Fibroblast of skin of left biceps (primary cell): Measurements from ENCODE around the gene ARHGEF12.
"Not testable (repeated sequence)": the region's sequence is repeated elsewhere in the genome, so short reads cannot be mapped to it uniquely, and the experiment has no call there.

Experiments used
- DNase-seq, 2 experiments: peaks; one replicate each; pipeline ENCODE4 v3.0.0-alpha.2; 2013; ENCODE audit warnings: low read depth in 2 of 2

The ARHGEF12 gene

DNA sequence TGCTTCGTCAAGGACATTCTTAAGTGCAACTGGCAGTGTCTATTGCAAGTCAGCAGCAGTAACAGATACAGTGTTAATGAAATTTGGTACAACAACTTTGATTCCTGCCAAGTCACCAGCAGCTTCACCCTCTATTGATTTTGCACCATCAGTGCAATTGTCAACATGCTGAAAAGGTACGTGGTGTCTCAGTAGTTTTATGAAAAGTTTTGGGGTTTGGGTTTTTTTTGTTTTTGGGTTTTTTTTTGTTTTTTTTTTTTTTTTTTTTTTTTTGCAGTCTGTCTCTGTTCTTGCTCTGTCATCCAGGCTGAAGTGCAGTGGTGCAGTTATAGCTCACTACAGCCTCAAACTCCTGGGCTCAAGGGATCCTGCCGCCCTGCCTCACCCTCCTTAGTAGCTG lies 156.3 kb downstream of the ARHGEF12 start:
- DNase-seq, result no peak

DNA sequence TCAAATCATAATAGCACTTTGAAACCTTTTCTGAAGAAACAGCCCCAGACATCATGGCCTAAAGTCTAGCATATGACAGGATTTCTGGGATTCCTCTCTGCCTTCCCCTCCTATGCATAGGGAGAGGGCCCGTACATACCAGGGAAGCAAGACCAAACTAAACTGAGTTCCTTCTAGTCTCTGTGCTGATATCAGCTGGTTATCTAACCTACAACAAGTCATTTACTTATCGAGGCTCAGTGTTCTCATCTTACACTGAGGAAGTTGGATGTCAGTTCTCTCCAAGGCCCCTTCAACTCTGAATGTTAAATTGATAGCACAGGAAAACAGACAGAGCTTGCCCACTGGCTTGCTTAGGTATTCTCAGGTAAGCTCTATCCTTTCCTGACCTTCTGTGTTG lies 158.4 kb downstream of the ARHGEF12 start:
- no peak for DNase-seq

DNA sequence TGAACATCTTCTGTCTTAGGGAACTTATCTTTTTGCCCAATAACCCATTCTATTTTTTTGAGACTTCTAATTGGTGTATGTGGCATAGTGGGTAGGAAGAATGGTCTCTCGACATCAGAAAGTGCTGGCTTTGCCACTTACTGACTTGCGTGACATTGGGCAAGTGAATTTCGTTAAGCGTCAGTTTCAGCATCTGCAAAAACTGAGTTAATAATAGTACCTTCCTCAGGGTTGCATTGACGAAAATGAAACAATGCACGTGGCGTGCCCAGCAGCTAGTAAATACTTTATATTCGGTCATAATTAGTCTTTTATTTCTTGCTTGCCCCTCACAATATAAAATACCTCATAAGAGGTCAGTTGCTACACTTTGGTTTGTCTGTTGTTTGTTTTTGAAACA lies 162.9 kb downstream of the ARHGEF12 start:
- no peak for DNase-seq

DNA sequence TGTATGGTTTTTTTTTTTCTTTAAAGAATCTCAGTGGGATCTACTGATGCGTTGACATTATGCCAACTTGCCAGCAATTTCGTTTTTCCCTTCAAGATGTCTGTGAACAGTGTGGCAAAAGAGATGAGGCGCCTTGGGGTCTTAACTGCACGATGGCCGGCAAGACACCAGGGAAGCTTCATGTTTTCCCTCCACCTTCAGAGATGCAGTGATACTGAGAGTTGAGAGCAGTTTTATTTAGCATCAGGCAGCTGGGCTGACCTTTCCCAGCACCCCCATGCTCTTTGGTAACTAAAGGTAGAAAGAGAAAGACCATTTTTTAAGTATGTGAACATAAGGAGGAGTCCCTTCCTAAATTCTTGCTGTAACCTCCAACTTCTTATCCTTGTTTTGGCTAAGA lies 163.6 kb downstream of the ARHGEF12 start:
- DNase-seq, result no peak

DNA sequence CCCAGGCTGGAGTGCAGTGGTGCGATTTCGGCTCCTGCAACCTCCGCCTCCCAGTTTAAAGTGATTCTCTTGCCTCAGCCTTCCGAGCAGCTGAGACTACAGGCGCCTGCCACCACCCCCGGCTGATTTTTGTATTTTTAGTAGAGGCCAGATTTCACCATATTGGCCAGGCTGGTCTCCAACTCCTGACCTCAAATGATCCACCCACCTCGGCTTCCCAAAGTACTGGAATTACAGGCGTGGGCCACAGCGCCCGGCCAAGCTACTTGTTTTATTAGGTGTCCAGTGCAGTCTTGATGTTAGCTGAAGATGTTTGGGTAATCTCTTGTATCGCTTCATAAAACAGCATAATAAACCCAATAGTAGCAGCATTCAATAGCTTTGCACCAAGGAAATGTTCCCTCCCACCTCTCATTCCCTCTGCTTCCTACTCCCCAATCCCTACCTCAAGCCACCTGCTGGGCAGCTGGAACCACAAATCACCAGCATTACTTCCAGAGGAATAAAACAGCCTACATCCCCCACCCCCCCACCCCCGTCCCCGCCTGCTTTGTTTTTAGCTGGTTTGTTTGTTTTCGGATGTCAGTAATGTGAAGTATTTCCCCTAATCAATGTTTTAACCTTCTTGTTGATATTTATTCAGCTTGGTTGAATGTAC lies 164.3 kb downstream of the ARHGEF12 start:
- DNase-seq, result no peak

DNA sequence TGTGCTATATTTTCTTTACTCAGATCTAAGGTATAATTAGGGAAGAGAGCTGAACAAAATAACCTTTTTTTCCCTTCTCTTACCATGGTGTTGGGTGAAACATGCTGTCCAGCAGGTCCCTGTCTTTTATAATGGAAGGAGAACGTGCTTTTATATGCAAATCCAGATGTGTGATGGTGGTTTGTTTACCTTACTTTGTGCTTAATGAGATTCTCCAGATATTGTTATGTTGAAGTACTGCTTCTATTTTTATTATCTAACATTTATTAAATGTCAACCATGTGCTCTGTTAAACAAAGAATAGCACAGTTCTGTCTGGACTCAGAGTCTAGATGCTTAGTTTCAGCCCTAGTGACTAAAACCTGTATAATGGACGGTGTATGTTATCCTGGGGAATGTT lies 165.2 kb downstream of the ARHGEF12 start:
- no peak for DNase-seq

DNA sequence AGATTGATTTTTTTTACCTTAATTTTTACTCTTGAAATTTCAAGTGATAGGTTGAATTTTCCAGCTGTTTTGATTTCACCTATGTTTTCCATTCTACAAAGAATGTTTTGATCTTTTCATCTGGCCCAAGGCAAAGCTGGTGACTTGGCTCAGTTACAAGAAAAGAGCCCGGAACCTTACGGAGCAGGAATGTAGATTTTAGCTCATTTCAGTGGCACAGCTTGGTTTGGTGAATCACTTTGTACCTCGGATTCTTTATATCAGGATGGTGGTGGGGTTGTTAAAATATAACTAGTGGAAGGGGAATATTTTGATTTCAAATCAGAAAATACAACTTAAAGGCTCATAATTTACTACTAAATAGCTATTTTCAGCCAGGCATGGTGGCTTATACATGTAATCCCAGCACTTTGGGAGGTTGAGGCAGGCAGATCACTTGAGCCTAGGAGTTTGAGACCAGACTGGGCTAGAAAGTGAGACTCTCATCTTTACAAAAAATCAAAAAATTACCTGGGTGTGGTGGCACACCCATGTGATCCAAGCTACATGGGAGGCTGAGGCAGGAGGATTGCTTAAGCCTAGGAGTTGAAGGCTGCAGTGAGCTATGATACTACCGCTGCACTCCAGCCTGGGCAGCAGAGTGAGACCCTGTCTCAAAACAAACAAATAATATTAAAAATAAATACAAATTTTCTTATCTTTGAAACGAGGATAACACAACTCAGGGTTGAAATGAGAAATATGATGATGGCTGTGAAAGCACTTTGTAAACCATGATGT lies 166.0 kb downstream of the ARHGEF12 start:
- no peak for DNase-seq

DNA sequence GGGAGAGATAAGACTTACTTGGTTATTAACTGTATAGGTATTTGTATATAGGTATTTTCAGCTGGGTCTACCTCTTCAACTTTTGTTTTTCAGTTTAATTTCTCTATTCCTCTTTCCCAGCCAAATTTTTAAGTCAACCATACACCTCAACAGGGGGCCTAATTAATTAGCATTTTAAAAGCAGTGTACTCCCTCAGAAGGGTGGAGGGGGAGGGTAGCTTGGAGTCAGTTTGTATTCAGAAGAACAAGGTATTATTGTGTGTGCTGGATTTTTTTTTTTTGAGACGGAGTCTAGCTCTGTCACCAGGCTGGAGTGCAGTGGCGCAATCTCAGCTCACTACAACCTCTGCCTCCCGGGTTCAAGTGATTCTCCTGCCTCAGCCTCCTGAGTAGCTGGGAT lies 167.3 kb downstream of the ARHGEF12 start:
- not testable (repeated sequence) for DNase-seq

DNA sequence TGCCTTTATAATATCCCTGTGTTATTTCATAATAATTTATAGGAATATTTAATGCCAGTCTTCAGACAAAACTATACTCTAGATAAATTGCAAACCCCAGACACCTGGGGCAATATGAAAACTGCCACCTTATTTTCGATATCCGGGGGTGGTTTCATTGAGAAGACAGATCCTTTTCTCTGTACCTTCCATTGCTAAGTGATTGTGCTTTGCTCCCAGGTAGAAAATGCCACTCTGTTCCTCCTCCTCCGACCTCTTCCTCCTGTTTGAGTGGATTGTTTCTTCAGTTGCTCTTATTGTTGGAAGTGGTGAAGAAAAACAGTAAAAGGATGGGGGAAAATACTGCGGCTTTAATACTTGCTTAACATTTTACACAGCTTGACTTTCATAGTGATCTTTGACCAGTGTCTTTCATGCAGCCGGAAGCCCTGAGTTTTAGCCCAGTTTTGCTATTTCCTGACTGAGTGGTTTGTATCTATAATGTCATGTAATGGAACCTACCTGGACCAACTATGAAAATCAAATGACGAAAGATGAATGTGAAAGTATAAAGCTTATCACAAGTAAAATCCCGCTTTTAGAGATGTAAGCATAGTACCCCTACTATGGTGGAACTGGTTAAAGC lies 169.7 kb downstream of the ARHGEF12 start:
- DNase-seq, result no peak

DNA sequence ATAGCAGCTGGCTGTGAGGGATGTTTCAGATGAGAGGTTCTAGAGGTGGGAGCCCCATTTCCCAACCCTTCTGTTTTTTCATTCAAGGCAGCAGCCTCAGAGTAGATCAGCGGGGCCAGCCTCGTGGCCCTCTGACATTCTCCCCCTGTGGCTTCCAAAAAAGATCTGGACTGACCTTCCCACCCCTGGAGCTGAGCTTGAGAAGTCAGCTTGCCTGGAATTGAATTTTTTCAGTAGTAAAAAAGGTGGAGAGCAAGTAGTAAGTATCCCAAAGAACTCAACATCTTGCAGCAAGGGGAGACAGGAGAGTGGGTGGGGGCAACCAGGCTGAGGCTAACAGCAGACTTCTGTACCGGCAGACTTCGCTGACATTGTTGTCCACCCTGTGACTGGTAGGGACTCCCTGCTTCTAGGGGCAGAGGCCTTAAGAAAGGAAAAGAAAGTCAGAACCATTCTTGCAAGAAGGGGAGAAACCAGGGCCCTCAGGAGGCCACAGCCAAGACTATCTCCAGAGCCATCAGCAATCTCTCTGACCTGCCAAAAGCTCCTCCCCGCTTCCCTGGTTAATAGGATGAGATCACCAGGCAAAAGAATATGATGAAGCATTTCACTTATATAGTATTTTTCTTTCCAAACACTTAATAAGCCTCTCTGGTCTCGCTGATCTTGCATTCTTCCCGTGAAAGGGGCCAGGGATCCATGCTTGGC lies 173.3 kb downstream of the ARHGEF12 start:
- no peak for DNase-seq

DNA sequence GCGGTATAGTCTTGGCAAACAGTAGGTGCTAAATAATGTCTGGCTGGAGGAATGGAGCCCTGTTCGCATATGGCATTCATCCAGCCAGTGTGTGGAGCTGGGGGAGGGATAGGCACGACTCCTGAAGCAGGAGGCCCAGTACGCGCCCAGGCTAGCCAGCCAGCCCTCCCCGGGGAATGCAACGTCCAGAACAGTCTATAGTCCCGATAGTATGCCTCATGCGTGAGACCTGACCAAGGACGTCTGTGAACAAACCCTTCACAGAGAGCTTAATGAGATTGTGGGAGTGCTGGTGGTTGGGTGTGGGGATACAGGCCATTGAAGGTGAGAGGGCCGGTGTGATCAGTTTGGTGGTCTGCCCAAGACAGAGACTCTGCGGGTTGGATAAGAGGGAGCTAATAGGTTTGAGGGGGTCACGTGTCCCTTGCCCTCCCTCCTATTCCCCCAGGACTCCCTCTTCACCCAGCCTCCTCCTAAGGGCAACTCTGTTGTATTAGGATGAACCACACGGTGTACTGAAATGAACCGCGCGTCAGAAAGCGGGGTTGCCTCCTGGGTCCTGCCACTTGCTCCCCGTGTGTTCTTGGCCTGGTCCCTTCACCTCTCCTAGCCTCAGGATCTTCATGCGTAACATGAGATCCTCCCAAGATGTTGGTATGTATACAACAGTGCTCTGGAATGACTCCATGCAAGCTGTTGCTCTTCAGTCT lies 174.3 kb downstream of the ARHGEF12 start:
- no peak for DNase-seq

DNA sequence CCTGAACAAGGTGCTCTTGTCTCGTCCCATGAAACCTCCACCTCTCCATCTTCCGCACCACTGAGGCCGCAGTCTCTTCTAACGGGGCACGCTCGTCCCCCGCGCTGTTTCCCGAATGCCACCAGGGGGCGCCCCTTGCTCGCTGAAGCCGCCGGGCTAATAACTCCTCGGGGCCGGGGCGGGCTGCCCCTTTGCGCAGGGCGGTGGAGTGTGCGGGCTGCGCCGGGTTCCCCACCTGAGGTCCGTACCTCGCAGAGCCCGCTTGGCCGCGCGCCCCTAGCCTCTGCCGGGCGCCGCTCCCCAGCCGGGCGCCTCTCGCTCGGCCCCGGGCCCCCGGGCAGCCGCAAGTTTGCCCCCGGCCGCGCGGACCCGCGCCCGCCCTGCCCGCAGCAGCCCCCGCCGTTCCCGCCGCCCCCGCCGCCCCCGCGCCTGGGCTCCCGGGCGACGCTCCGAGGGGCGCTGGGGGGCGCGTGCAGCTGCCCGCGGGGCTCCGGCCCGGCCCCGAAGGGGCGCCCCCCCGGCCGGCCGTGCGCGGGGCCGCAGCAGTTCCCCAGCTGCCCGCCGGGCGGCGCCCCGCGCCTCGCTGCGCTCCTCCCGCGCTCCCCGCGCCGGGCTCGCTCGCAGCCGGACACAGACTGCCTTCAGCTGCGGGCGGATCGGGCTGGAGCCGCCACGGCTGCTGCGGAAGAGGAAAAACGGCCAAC lies 175.1 kb downstream of the ARHGEF12 start, which contains the start of gene GRIK4:
Gene GRIK4, plus strand, starts transcription at position 633 of the 704 bp plus-strand sequence. CDS start 148,571 bp downstream, outside the sequence.
- peak; percentile 22 to 32 for DNase-seq

DNA sequence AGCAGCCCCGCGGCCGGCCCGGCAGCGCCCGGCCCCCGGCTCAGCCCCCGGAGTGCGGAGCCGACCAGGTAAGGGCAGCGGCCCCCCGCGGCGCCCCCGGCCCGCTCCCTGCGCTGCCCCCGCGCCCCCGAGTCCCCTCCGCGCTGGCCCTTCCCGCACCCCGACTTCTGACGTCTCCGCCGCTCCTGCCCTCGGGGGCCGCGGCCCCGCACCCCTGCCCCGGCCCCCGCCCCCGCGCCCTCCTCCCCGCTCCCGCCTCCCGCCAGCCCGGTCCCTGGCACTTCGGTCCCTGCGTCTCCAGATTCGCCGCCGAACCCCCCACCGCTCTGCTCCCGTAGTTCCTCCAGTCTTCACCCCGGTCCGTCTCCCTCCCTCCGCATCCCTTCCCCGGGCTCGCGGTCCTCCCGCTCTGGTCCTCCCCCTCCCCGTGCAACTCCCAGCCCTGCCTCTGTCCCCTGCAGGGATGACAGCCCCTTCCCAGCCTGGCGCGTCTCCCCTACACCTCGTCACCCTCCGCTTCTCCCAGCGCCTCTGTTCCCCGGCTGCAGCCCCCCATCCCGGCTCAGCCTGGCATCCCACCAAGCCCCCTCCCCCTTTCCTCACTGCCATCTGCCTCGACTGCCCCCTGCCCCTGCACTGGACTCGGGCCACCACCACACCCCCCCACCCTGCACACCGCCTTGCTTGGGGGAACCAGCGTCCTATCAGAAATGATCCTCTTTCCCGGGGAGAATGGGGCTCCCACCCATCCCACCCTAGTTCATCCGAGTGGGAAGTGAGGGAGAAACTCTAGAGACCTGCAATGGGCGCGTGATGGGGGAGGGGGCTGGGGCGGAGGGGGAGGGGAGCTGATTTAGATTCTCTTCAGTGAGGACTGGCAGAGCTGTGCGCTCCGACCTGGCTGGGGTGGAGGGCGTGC lies 175.9 kb downstream of the ARHGEF12 start:
- no peak for DNase-seq

DNA sequence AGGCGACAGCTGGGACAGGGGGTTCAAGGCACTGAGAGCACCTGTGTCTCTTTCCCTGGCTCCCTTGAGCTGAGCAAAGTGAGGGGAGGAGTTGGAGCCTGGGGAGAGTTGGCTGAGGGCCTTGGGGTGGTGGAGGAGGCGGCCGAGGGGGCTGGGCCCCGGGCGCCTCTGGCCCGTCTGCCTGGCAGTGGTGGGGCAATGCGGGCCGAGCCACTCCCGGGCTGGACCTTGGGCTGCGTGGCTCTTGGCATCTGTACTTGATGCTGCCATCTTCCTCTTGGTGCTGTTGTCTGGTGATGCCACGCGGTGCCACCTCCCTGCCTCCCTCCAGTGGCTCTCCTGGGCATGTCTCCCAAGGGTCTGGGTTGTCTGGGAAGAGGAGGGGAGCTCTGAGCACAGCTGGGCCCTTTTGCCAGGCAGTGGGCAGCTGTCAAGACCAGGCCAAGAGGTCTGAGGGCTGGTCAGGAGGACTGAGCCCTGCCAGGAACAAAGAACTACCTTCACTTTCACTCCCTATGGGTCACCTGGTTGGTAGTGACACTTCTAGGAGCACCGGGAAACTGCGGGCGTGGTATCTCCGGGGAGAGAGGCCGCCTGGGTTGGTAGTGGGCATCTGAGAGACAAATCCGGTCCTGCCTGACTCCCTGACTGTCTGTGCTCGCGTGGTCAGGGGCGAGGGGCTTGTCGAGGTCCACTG lies 176.7 kb downstream of the ARHGEF12 start:
- no peak for DNase-seq

DNA sequence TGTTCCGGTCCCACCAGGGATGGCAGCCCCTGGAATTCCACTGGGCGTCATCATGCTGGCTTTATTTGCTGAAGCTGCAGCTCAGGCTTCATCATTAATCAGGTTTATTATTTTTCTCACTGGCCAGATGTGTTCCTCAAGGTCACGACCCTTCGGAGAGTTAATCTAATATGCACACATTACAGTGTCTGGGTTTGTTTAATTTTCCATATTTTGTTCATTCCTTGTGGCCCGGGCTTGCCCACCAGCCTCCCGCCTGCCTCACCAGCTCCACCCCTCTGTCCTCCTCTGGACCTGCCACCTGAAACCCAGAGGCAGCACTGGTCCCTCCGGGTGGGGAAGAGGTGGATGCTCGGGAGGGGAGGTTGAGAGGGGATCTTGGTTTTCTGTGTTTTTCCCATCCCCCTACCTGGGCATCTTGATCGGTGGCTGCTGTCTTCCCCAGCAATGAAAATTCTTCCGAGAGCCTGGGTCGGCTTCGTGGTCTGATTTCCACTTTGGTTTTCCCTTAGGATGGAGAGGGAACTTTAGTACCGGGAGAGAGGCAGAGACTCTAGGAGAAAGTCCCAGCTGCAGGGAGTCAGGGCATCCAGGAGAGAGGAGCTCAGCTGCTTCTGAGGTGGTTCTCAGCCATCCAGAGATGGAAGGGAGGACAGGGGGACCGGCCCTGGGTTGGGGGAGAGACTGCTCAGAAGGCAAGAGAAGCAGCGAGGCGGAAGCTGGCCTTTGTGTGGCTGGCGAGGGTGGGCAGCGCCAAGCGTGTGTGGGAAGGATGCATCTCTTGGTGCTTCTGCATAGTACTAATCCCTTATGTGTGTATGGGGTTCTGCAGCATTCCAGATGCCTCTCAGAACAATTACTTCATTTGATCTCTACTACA lies 177.5 kb downstream of the ARHGEF12 start:
- no peak for DNase-seq

DNA sequence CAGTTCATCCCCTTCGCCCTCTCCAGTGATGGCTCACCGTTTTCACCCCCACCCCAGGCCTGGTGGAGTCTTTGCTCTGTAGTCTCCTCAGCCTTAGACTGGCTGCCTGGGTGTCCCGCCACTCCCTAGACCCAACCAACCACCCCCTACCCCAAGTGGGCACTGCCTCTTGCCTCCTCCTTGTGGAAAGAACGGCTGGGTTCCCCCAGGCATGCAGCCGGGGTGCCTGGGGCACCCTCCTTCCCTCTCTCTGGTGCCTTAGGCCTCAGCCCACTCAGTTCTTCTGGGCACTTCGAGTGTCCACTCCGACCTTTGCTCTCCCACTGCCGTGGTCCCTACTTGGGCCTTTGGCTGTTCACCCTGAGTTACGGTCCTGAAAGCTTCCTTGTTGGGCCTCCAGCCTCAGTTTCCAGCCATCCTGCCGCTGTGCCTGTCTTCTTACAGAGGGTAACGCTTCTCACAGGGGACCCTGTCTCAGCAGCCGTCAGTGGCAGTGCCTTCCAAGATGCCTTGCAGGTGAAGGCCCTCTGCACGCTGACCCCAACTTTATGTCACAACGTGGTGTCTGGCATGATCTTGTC lies 178.4 kb downstream of the ARHGEF12 start:
- DNase-seq, result no peak

DNA sequence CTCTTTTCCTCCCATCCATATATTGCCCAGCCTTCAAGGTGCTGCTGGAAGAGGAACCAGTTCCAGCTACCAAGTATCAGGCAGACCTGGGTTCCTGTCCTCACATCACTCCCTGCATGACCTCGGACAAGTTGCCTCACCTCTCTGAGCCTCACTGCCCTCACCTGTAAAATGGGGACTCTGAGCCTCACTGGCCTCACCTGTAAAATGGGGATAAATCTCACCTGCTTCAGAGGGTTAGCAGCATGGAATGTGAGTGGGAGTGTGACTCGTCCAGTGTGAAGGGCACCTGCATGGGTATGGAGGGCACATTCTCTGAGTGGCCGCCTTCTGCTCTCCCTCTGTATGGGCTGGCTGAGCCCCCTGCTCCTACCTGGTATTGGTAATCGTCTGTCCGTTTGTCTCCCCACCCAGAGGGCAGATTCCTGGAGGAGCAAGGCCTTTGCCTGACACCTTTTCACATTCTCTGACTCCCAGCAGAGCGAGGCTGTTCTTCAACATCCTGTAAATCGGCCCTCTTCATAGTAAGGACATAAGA lies 179.0 kb downstream of the ARHGEF12 start:
- no peak for DNase-seq
